Measurements from ENCODE around the gene RNASEH2B. TPM values are rescaled to one million over a fixed set of nuclear protein-coding genes. Genes with fewer than 3 reads are reported as not detected.

Gene RNASEH2B
- total and polyA plus RNA-seq, 2 of the 13 experiments (the other 11 are each of a cell fraction or from before 2014, with no cell fraction given) = 17.2 to 55.4 TPM

DNA sequence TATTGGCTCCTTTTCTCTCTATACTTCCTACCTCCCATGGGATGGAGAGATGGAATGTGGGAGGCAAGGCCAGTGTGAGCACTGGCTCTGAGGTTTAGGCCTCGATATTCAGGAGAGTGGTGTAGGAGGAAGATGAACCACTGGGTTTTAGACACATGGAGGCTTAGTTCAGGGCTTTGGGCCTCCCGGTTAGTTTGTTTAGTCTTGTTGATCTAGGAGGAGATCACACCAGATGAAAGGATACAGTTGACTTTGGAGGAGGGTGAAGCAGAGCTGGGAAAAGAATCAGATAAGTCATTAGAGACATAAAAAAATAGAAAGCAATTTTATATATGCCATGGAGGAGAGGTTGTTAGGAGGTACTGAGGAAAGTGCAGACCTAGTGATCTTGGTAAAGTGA, 30.9 kb downstream of the RNASEH2B start (continued):
- TF ChIP-seq, protein P1, sequence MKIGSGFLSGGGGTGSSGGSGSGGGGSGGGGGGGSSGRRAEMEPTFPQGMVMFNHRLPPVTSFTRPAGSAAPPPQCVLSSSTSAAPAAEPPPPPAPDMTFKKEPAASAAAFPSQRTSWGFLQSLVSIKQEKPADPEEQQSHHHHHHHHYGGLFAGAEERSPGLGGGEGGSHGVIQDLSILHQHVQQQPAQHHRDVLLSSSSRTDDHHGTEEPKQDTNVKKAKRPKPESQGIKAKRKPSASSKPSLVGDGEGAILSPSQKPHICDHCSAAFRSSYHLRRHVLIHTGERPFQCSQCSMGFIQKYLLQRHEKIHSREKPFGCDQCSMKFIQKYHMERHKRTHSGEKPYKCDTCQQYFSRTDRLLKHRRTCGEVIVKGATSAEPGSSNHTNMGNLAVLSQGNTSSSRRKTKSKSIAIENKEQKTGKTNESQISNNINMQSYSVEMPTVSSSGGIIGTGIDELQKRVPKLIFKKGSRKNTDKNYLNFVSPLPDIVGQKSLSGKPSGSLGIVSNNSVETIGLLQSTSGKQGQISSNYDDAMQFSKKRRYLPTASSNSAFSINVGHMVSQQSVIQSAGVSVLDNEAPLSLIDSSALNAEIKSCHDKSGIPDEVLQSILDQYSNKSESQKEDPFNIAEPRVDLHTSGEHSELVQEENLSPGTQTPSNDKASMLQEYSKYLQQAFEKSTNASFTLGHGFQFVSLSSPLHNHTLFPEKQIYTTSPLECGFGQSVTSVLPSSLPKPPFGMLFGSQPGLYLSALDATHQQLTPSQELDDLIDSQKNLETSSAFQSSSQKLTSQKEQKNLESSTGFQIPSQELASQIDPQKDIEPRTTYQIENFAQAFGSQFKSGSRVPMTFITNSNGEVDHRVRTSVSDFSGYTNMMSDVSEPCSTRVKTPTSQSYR (CRISPR knock-in tag; IDR thresholded peaks at IDR 0.05; ENCODE audit: borderline replicate concordance) = peak; percentile 86
- TF ChIP-seq, protein P2, sequence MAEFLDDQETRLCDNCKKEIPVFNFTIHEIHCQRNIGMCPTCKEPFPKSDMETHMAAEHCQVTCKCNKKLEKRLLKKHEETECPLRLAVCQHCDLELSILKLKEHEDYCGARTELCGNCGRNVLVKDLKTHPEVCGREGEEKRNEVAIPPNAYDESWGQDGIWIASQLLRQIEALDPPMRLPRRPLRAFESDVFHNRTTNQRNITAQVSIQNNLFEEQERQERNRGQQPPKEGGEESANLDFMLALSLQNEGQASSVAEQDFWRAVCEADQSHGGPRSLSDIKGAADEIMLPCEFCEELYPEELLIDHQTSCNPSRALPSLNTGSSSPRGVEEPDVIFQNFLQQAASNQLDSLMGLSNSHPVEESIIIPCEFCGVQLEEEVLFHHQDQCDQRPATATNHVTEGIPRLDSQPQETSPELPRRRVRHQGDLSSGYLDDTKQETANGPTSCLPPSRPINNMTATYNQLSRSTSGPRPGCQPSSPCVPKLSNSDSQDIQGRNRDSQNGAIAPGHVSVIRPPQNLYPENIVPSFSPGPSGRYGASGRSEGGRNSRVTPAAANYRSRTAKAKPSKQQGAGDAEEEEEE (CRISPR knock-in tag; IDR thresholded peaks at IDR 0.05; ENCODE audit: borderline replicate concordance) = no peak
- TF ChIP-seq NPAS2 (CRISPR knock-in tag; IDR thresholded peaks at IDR 0.05; ENCODE audit: borderline replicate concordance) (no peak), SYNCRIP (IDR thresholded peaks at IDR 0.05; ENCODE audit: insufficient read depth, low read depth, low read length) (no peak), ZNF616 (CRISPR knock-in tag; IDR thresholded peaks at IDR 0.05; ENCODE audit: low read depth) (no peak), ZNF672 (CRISPR knock-in tag; IDR thresholded peaks at IDR 0.05) (no peak), ZUFSP (CRISPR knock-in tag; IDR thresholded peaks at IDR 0.05; ENCODE audit: borderline replicate concordance) (no peak), ZNF737 (CRISPR knock-in tag; IDR thresholded peaks at IDR 0.05; ENCODE audit: borderline replicate concordance) (no peak), NR2F6 (IDR thresholded peaks at IDR 0.05) (no peak), NR2F6 (CRISPR knock-in tag; IDR thresholded peaks at IDR 0.05) (no peak), HMG20A (CRISPR knock-in tag; IDR thresholded peaks at IDR 0.05; ENCODE audit: borderline replicate concordance) (peak; percentile 34; the same call in 1 of the 2 replicates), ZNF780A (CRISPR knock-in tag; IDR thresholded peaks at IDR 0.05) (no peak), MTA1 (CRISPR knock-in tag; IDR thresholded peaks at IDR 0.05; ENCODE audit: borderline replicate concordance) (no peak), SIN3B (IDR thresholded peaks at IDR 0.05; ENCODE audit: low read length) (no peak), MXD1 (CRISPR knock-in tag; IDR thresholded peaks at IDR 0.05) (no peak), ARID3A (IDR thresholded peaks at IDR 0.05; ENCODE audit: low read depth, low read length) (0 out of 2 replicates have a peak, but pooled peaks have one; percentile 16)
- TF ChIP-seq, protein P3, sequence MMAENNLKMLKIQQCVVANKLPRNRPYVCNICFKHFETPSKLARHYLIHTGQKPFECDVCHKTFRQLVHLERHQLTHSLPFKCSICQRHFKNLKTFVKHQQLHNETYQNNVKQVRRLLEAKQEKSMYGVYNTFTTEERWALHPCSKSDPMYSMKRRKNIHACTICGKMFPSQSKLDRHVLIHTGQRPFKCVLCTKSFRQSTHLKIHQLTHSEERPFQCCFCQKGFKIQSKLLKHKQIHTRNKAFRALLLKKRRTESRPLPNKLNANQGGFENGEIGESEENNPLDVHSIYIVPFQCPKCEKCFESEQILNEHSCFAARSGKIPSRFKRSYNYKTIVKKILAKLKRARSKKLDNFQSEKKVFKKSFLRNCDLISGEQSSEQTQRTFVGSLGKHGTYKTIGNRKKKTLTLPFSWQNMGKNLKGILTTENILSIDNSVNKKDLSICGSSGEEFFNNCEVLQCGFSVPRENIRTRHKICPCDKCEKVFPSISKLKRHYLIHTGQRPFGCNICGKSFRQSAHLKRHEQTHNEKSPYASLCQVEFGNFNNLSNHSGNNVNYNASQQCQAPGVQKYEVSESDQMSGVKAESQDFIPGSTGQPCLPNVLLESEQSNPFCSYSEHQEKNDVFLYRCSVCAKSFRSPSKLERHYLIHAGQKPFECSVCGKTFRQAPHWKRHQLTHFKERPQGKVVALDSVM (CRISPR knock-in tag; IDR thresholded peaks at IDR 0.05) = no peak
- TF ChIP-seq, protein P4, sequence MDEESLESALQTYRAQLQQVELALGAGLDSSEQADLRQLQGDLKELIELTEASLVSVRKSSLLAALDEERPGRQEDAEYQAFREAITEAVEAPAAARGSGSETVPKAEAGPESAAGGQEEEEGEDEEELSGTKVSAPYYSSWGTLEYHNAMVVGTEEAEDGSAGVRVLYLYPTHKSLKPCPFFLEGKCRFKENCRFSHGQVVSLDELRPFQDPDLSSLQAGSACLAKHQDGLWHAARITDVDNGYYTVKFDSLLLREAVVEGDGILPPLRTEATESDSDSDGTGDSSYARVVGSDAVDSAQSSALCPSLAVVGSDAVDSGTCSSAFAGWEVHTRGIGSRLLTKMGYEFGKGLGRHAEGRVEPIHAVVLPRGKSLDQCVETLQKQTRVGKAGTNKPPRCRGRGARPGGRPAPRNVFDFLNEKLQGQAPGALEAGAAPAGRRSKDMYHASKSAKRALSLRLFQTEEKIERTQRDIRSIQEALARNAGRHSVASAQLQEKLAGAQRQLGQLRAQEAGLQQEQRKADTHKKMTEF (CRISPR knock-in tag; IDR thresholded peaks at IDR 0.05) = peak; percentile 54; the same call in 1 of the 2 replicates
